D721Med (cell line): Measurements from ENCODE around the gene P3H3.

ENCODE experiments used
- DNase-seq: peaks from one replicate; pipeline ENCODE4 v3.0.0; 2011; ENCODE audit warnings: low spot score; ENCODE audit not compliant: insufficient read length
- FAIRE-seq: peaks from 2 replicates; lab custom pipeline; 2011; peaks lifted over from hg19 to GRCh38; lab: Jason Lieb, UNC
- CTCF ChIP-seq: IDR thresholded peaks from 2 replicates; pipeline ENCODE4 v1.5.1; 2012; ENCODE audit warnings: mild to moderate bottlenecking, control low read depth; ENCODE audit not compliant: insufficient read depth; ENCODE audit errors: missing control alignments

Gene P3H3

GRCh38 chr12:6799147-6799546 is 29.1 kb upstream of the P3H3 start:
- no peak for DNase-seq
- no peak for TF ChIP-seq CTCF
- FAIRE-seq = no peak

- no peak for FAIRE-seq
- no peak for TF ChIP-seq CTCF
Observed at GRCh38 chr12:6807170-6807569, 21.0 kb upstream of the P3H3 start.

GRCh38 chr12:6809056-6809455 is 19.2 kb upstream of the P3H3 start:
- FAIRE-seq = no peak
- DNase-seq = no peak
- no peak for TF ChIP-seq CTCF

More at GRCh38 chr12:6807170-6807569, 21.0 kb upstream of the P3H3 start:
- DNase-seq = no peak

GRCh38 chr12:6810758-6811157 is 17.4 kb upstream of the P3H3 start:
- FAIRE-seq = no peak
- DNase-seq = no peak
- no peak for TF ChIP-seq CTCF

GRCh38 chr12:6813363-6813762 is 14.8 kb upstream of the P3H3 start:
- FAIRE-seq (no peak), DNase-seq (no peak)
- TF ChIP-seq CTCF = no peak

GRCh38 chr12:6816598-6816997 is 11.6 kb upstream of the P3H3 start:
- DNase-seq (no peak), FAIRE-seq (no peak)
- no peak for TF ChIP-seq CTCF

- FAIRE-seq (no peak), DNase-seq (no peak)
- no peak for TF ChIP-seq CTCF
Observed at GRCh38 chr12:6817098-6817497, 11.1 kb upstream of the P3H3 start.
